Aorta (tissue), 5 donors: Measurements from ENCODE around the gene NDUFAF2. TPM values are rescaled to one million over a fixed set of nuclear protein-coding genes. Genes with fewer than 3 reads are reported as not detected.
A peak's percentile ranks its signal among the peaks of the same experiment; 100 is the strongest.

Experiments used
- ATAC-seq: fragments of 200-7000 bp; cut with Tn5 transposase; one replicate; pipeline ENCODE4 v1.9.1; 2022; ENCODE audit warnings: moderate library complexity; ENCODE audit not compliant: low FRiP score
- DNase-seq, 2 donors: peaks; one replicate each; pipeline ENCODE4 v3.0.0-alpha.2; 2020
- H3K27ac ChIP-seq, 2 donors: one replicate each; pipeline ENCODE4 v1.5.1; 2013; ENCODE audit warnings: low read length in 2 of 2, mild to moderate bottlenecking in 2 of 2, moderate library complexity in 2 of 2, control low read depth in 1 of 2, inconsistent platforms in 1 of 2, low read depth in 1 of 2
- H3K27me3 ChIP-seq, 2 donors: one replicate each; pipeline ENCODE4 v1.6.1; 2013; ENCODE audit warnings: control low read depth in 1 of 2, low read length in 1 of 2, mild to moderate bottlenecking in 1 of 2, moderate library complexity in 1 of 2; ENCODE audit not compliant: insufficient read depth in 2 of 2, control insufficient read depth in 1 of 2
- H3K36me3 ChIP-seq, 2 donors: one replicate each; pipeline ENCODE4 v1.6.1; 2013; ENCODE audit warnings: control low read depth in 1 of 2, low read length in 1 of 2, mild to moderate bottlenecking in 1 of 2; ENCODE audit not compliant: insufficient read depth in 2 of 2, control insufficient read depth in 1 of 2
- H3K4me1 ChIP-seq, 2 donors: one replicate each; pipeline ENCODE4 v1.6.1; 2013; ENCODE audit warnings: low read length in 2 of 2, control low read depth in 1 of 2, mild to moderate bottlenecking in 1 of 2, moderate library complexity in 1 of 2; ENCODE audit not compliant: insufficient read depth in 2 of 2, control insufficient read depth in 1 of 2
- H3K4me3 ChIP-seq, 2 donors: one replicate each; pipeline ENCODE4 v1.5.1; 2013; ENCODE audit warnings: low read length in 2 of 2, control low read depth in 1 of 2, mild to moderate bottlenecking in 1 of 2
- H3K9me3 ChIP-seq: one replicate; pipeline ENCODE4 v1.6.1; 2013; ENCODE audit warnings: mild to moderate bottlenecking, low read length; ENCODE audit not compliant: control insufficient read depth
- WGBS, 2 donors: extraction: QIAGEN DNeasy Blood & Tissue Kit; methylation state at CpG; one replicate each; pipeline ENCODE4 v1.1.7; 2013; 5-methylcytosine and 5-hydroxymethylcytosine counted together
- intact Hi-C, 2 donors: fragments of 100-400 bp; cut with DNase I; formaldehyde crosslinking; loops; one replicate each; pipeline versions ENCODE4 v1.14.2 to v1.15.0; 2022
- polyA plus RNA-seq, 2 donors: library from polyadenylated mRNA; stranded (reverse); fragments of 200-250 nt; gene quantifications; one replicate each; pipeline ENCODE4 v1.2.3, GENCODE V29; 2013
- total RNA-seq, 2 donors: library from RNA; stranded (reverse); fragmentation: NEBNext Ultra II Directional; extraction: Animal tissue kit (Norgen Biotek cat#: 25700); gene quantifications; one replicate each; pipeline ENCODE4 v1.2.1, GENCODE V29; 2021
- donor health status: healthy with polysubstance abuse.
- donor health status: Bipolar disorder and iron deficiency.
- donor health status: DM: no; HTN: no; CAD: no.
- donor health status: DM: no; HTN: no; CAD: no.
- donor health status: DM: yes; HTN: yes; CAD: no.

Gene NDUFAF2
- total and polyA plus RNA-seq, 4 donors = 26.1 to 96.5 (median 48.1) TPM

DNA sequence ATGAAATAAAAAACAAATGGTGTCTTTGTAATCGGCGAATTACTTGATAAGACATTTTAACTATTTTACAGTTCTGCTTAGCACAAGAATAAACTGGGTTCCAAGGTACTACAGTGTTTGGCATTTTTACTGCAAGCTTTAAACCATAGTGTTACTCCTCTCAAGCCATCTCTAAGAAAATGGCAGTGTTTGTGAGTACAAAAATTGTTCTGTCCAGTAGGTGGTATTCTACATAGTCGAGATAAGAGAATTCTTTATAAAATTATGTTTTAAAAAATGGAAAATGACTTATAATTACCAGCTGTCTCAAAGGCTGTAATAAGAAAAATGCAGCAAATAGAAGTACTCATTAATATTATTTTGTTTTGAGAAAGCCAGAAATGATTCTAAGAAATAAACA, 214.1 kb downstream of the NDUFAF2 start:
- 89% methylated on average over 3 of the region's 3 CpGs for WGBS, 2 donors

DNA sequence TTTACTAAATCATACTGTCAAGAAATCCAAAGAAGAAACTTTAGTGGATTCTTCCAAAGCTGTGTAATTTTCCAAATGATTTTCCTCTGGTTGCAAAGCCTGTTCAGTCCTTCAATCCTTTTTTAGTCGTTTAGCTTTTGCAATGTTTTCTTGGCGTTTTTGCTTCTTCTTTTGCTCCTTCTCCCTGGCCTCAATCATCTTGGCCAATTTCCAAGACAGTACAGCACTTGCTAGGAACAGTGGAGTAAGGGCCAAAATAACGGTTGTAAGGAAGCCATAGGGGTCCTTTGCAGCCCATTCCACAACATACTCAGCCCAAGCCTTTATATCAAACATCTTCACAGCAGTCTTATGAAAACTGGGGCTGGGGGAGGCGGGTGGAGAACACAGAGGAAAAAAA, 214.8 kb downstream of the NDUFAF2 start:
- WGBS, 2 donors = 42 to 51% methylated on average over 4 of the region's 4 CpGs
- Histone ChIP-seq H3K27ac (no peak overlapping the region), H3K36me3 (no peaks in the 10 kb centered on the region), H3K4me3 (no peak overlapping the region), H3K4me1 (peaks cover 3 to 6% of the 10 kb centered on the region in 2 donors), H3K27me3 (no peaks in the 10 kb centered on the region), H3K9me3 (no peaks in the 10 kb centered on the region)
- DNase-seq (no peak), ATAC-seq (no peak)
- intact Hi-C loops = loop anchor here (5.0 to 10.0 kb wide), 4 partner anchors 172 to 497 kb away; partner anchors contain the start of gene ZSWIM6 (in 1 of the 2)

More for the DNA sequence above, 214.1 kb downstream of the NDUFAF2 start:
- no peak overlapping the region for H3K27ac ChIP-seq
- ATAC-seq (no peak), DNase-seq (no peak)
- intact Hi-C loops = no loop called here
- H3K36me3 ChIP-seq = no peaks in the 10 kb centered on the region
- no peaks in the 10 kb centered on the region for H3K27me3 ChIP-seq
- H3K4me1 ChIP-seq = peaks cover 3 to 6% of the 10 kb centered on the region in 2 donors
- no peak overlapping the region for H3K4me3 ChIP-seq
- no peaks in the 10 kb centered on the region for H3K9me3 ChIP-seq

DNA sequence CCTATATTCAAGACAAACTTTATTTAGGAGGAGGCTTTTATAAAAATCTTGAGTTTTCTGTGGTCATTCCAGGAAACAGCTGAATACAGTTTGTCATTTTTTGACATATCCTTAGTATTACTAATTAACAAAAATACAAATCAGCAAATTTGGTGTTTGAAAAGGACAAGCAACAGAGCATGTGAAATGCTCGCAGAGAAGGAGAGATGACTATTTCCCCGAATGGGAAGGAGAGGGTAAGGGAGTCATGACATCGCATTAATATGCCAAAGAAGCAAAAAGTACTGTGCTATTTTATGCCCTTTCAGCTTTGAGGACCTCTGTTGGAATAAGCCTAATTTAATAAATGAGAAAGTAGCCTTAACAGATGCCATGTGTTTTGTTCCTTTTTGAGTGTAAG, 215.5 kb downstream of the NDUFAF2 start:
- Histone ChIP-seq H3K4me1 (peaks cover 3 to 6% of the 10 kb centered on the region in 2 donors), H3K27ac (no peak overlapping the region), H3K36me3 (no peaks in the 10 kb centered on the region), H3K27me3 (no peaks in the 10 kb centered on the region), H3K9me3 (no peaks in the 10 kb centered on the region), H3K4me3 (no peak overlapping the region)
- DNase-seq (no peak), ATAC-seq (no peak)
- intact Hi-C loops = loop anchor here (5.0 to 10.0 kb wide), 4 partner anchors 172 to 497 kb away; partner anchors contain the start of gene ZSWIM6 (in 1 of the 2)
- 93 to 94% methylated on average over 3 of the region's 3 CpGs for WGBS, 2 donors

DNA sequence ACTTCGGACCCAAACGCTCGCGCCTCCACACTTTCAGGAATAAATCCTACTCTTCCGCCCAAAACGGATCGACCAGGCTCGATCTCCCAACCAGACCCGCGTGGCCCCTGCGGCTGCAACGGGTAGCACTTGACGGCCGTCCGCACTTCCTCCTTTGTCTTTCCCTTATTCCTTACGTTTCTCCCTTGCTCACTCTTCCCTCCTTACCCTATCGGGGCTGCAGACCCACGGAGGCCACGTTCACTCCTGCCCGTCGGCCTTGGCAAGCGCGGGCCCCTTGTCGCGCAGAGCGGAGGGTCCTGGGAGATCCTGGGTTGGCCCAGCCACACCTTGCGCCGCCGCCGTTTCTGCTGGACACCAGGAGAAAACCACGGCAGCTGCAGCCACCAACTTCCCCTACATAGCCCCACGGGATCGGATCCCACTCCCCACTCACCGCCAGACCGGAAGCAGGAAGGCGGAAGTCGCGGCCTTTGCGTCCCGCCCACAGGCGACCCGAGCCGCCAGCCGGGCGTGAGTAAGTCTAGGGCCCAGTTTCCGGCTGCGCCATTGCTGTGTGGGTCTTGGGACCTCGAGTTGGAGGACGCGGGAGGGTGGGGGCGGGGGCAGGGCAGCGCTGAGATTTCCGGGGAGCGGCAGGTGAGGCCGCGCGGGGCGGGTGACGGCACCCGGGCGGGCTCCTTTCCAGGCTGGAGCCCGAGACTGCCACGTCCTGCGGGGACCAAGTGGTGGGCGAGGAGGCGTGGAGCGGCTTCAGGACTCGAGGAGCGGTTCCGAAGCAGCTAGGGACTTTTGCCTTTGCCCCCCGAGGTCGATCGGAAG, 217.2 kb downstream of the NDUFAF2 start, which contains the start of gene SMIM15:
TSS of gene SMIM15 (minus strand) at position 459 of the 822 bp plus-strand sequence. CDS start 2,297 bp downstream, outside the sequence.
- H3K4me3 ChIP-seq = peak within 1 kb of the TSS; percentile 49 to 67
- peak; percentile 94 to 95 for DNase-seq
- H3K4me1 ChIP-seq = peaks cover 3 to 6% of the 10 kb centered on the region in 2 donors
- H3K27me3 ChIP-seq = no peaks in the 10 kb centered on the region
- peak; percentile 97 for ATAC-seq
- H3K9me3 ChIP-seq = no peaks in the 10 kb centered on the region
- peak within 1 kb of the TSS in 1 of 2 donors; percentile 52 for H3K27ac ChIP-seq
- intact Hi-C loops = loop anchor here (1.0 to 10.0 kb wide), 5 partner anchors 170 to 495 kb away; partner anchors contain the start of gene ZSWIM6 (in 2 of the 2)
- H3K36me3 ChIP-seq = no peaks in the 10 kb centered on the region
- 0 to 1% methylated on average over 72 to 73 of the region's 73 CpGs for WGBS, 2 donors

DNA sequence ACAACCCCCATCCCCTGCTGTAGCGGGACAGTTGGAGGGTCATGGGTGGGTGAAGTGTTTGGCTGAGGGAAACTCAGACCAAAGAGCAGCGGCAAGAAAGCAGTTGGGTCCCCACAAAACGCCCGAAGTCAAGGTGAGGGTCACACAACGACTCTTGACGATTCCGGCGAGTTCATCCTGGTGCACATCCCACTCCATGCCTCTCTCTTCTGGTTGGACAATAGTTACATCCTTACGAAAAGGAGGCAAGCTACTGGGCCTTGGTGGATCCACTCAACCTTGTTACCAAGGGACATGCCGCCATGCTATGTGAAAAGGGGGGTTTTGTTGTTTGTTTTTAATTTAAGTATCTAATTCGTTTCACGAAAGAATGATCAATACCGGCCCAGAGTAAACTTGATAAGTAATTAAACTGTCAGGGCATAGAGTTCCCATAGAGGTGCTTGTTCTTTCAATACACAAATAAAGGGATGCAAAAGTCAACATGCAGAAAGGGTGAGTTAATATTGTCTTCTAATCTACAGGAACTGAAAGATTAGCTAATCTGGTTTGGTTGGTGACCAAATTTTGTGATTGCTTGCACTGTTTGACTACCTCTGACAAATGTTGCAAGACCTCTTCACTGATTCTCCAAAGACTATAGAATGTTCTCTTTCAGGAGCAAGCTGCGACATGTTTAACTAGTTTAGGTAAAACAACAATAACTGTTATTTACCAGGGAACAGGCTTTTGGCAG, 218.0 kb downstream of the NDUFAF2 start:
- no peak for DNase-seq
- Histone ChIP-seq H3K27ac (peak overlapping the region in 1 of 2 donors; percentile 49), H3K4me3 (peak overlapping the region; percentile 49 to 67), H3K4me1 (peaks cover 5 to 6% of the 10 kb centered on the region in 2 donors), H3K36me3 (no peaks in the 10 kb centered on the region), H3K9me3 (no peaks in the 10 kb centered on the region), H3K27me3 (no peaks in the 10 kb centered on the region)
- ATAC-seq = peak; percentile 52
- intact Hi-C loops = loop anchor here (1.0 to 10.0 kb wide), 5 partner anchors 169 to 494 kb away; partner anchors contain the start of gene ZSWIM6 (in 2 of the 2)
- WGBS, 2 donors = 19 to 27% methylated on average over 14 of the region's 14 CpGs

DNA sequence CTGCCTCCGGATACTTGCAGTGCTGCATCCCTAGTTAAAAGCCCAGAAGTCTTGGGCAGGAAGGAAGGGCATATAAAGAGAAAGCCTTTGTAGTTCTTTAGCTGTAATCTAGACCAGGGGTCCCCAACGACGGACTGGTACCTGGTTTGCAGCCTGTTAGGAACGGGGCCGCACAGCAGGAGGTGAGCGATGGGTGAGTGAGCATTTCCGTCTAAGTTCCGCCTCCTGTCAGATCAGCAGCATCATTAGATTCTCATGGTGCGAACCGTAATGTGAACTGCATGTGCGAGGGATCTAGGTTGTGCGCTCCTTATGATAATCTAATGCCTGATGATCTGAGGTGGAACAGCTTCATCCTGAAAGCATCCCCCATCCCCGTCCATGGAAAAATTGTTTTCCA, 218.9 kb downstream of the NDUFAF2 start:
- H3K27ac ChIP-seq = no peak overlapping the region
- no peaks in the 10 kb centered on the region for H3K9me3 ChIP-seq
- 98% methylated on average over 13 of the region's 13 CpGs for WGBS, 2 donors
- no peaks in the 10 kb centered on the region for H3K27me3 ChIP-seq
- intact Hi-C loops = loop anchor here (5.0 to 10.0 kb wide), 4 partner anchors 168 to 493 kb away; partner anchors contain the start of gene ZSWIM6 (in 1 of the 2)
- peaks cover 5 to 6% of the 10 kb centered on the region in 2 donors for H3K4me1 ChIP-seq
- no peak for ATAC-seq
- no peaks in the 10 kb centered on the region for H3K36me3 ChIP-seq
- DNase-seq = no peak
- H3K4me3 ChIP-seq = no peak overlapping the region

DNA sequence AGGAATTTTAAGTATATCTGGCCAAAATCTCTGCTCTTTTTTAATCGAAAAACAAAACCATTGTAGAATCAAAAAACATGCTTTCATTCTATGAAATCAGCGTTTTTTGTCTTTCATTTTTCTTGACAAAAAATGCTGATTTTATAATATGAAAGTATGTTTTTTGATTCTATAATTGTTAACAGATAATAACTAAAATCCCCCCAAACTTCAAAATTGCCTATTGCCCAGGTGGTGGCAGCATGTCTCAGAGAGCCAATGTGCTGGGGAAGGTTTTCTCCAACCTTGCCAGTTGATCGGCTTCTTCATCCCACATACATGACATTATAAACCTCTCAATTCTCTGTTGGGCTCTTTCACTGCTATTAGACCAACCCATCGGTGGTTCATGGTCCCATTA, 222.4 kb downstream of the NDUFAF2 start:
- 57 to 60% methylated on average over 4 of the region's 4 CpGs for WGBS, 2 donors
- no peak for ATAC-seq
- intact Hi-C loops = loop anchor here in 1 of 2 donors (10.0 kb wide), 2 partner anchors 203 to 457 kb away; no protein-coding TSS in a partner anchor

DNA sequence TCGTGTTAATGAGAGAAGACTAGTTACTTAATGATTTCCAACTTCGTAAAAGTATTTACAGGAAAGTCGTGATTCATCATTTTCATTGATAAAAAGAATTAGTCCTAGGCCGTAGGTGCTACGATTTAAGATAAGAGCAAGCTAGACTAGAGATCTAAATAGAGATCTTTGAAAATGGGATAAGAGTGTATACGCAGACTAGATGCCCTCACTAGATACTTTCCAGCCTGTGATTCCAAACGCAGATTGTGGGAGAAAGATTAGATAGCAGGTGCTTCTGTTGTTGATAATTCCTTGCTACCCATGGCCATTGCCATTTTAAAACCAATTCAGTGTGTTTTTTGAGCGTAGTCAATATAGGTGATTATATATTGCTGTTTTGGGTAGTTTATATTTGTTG, 223.9 kb downstream of the NDUFAF2 start:
- ATAC-seq = no peak
- 93 to 94% methylated on average over 8 of the region's 8 CpGs for WGBS, 2 donors
- H3K4me1 ChIP-seq = peaks cover 0 to 2% of the 10 kb centered on the region in 2 donors
- no peak for DNase-seq
- no peak overlapping the region for H3K4me3 ChIP-seq
- H3K27ac ChIP-seq = no peak overlapping the region
- intact Hi-C loops = loop anchor here in 1 of 2 donors (10.0 kb wide), 2 partner anchors 204 to 456 kb away; no protein-coding TSS in a partner anchor
- no peaks in the 10 kb centered on the region for H3K27me3 ChIP-seq
- H3K36me3 ChIP-seq = no peaks in the 10 kb centered on the region
- H3K9me3 ChIP-seq = no peaks in the 10 kb centered on the region

More for the DNA sequence above, 222.4 kb downstream of the NDUFAF2 start:
- no peak for DNase-seq
- Histone ChIP-seq H3K4me3 (no peak overlapping the region), H3K9me3 (no peaks in the 10 kb centered on the region), H3K27ac (no peak overlapping the region), H3K36me3 (no peaks in the 10 kb centered on the region), H3K27me3 (no peaks in the 10 kb centered on the region), H3K4me1 (peaks cover 0 to 4% of the 10 kb centered on the region in 2 donors)
